H1 (cell line): ENCODE results near the gene ELMO1. TPM values are rescaled to one million over a fixed set of nuclear protein-coding genes. Genes with fewer than 3 reads are reported as not detected.

ENCODE experiments used
- SAP30 ChIP-seq: fragments of 300-600 bp; sonication (generic); IDR thresholded peaks from 2 replicates; pipeline ENCODE4 v1.7.1; 2012; ENCODE audit warnings: low read length, moderate library complexity, mild to moderate bottlenecking, inconsistent platforms; ENCODE audit not compliant: insufficient read depth, insufficient replicate concordance
- polyA plus RNA-seq, 7 experiments: library from polyadenylated mRNA; depleted of rRNA in 3 of 7; stranded (reverse) in 5 of 7; unstranded in 2 of 7; fragments of >200 nt in 5 of 7; fragments of 200-250 nt in 2 of 7; gene quantifications; 1 replicate in 5 of 7; 2 replicates in 1 of 7; 4 replicates in 1 of 7; pipeline versions ENCODE4 v1.2.1 to v1.2.3, GENCODE V29; 2011 to 2013; ENCODE audit warnings: missing spikeins in 2 of 7, mixed read lengths in 2 of 7
- total RNA-seq: library from RNA; stranded (reverse); fragmentation: NEBNext Ultra II Directional; extraction: Animal tissue kit (Norgen Biotek cat#: 25700); gene quantifications from 2 replicates; pipeline ENCODE4 v1.2.1, GENCODE V29; 2021

Gene ELMO1
- total and polyA plus RNA-seq, 2 of the 8 experiments (the other 6 are each of a cell fraction or from before 2014, with no cell fraction given) = 18.4 to 21.0 TPM

DNA sequence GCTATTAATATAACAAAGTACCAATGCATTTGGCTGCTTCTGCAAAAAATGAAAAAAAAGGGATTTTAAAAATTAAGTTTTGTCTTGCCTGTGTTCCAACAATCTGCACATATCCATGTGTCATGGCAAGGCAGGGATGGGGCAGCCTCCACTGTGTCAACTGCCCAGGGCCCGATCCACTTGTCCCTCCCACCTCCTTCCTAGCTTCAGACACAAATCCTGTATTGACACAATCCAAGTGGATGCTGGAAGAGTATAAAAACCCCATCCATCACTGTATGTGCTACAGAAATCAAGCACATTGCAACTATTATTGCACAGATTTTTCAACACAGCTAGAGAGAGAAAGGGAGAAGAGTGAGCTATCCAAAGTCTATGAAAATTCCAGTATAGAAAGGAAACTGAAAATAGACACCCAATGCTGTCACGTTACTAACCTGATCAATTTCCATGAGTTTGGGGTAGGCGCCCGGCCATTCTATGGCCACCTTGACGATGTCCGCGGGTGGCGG lies 106.4 kb downstream of the ELMO1 start (continued):
- no peak for TF ChIP-seq SAP30
